ENCODE data around the gene XRCC1.
"Not testable (repeated sequence)": the region's sequence is repeated elsewhere in the genome, so short reads cannot be mapped to it uniquely, and the experiment has no call there.

DNA sequence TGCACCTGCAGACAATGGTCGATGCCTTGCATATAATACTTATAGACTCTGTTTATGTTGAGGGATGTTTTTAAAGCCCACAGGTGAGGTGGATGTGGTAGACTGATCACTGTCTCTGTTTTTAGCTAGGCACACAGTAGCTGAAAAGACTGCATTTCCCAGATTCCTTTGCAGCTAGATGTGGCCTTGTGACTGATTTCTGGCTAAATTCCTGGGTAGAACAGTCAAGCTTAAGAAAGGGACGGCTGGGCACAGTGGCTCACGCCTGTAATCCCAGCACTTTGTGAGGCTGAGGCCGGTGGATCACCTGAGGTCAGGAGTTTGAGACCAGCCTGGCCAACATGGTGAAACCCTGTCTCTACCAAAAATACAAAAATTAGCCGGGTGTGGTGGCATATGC lies 25.0 kb upstream of the XRCC1 start:
- TF ChIP-seq, protein P1, sequence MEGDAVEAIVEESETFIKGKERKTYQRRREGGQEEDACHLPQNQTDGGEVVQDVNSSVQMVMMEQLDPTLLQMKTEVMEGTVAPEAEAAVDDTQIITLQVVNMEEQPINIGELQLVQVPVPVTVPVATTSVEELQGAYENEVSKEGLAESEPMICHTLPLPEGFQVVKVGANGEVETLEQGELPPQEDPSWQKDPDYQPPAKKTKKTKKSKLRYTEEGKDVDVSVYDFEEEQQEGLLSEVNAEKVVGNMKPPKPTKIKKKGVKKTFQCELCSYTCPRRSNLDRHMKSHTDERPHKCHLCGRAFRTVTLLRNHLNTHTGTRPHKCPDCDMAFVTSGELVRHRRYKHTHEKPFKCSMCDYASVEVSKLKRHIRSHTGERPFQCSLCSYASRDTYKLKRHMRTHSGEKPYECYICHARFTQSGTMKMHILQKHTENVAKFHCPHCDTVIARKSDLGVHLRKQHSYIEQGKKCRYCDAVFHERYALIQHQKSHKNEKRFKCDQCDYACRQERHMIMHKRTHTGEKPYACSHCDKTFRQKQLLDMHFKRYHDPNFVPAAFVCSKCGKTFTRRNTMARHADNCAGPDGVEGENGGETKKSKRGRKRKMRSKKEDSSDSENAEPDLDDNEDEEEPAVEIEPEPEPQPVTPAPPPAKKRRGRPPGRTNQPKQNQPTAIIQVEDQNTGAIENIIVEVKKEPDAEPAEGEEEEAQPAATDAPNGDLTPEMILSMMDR (IDR thresholded peaks at IDR 0.05; ENCODE audit: insufficient read depth, low read depth, low read length), result not testable (repeated sequence)
- not testable (repeated sequence) for TF ChIP-seq EZH2 (IDR thresholded peaks at IDR 0.05; ENCODE audit: insufficient read depth, low read length)
